T-helper 2 cell treated with Interferon-gamma antibody and Interleukin-4, amounts not matched to agents 5 μg/mL and 100 μg/mL, for 36 hours (primary cell): ENCODE results near the gene MCM7.

Experiments
- DNase-seq: peaks from one replicate; pipeline ENCODE4 v3.0.0; 2021; ENCODE audit warnings: low spot score
- H3K27ac Mint-ChIP-seq: one replicate; pipeline ENCODE4 v1.8.0; 2021; ENCODE audit warnings: mild to moderate bottlenecking, mixed read lengths
- H3K27me3 Mint-ChIP-seq: one replicate; pipeline ENCODE4 v1.8.0; 2021; ENCODE audit warnings: low read depth, mixed read lengths
- H3K36me3 Mint-ChIP-seq: one replicate; pipeline ENCODE4 v1.8.0; 2021; ENCODE audit warnings: low read depth, mixed read lengths
- H3K4me1 Mint-ChIP-seq: one replicate; pipeline ENCODE4 v1.8.0; 2021; ENCODE audit warnings: low read depth, mixed read lengths
- H3K4me3 Mint-ChIP-seq: one replicate; pipeline ENCODE4 v1.8.0; 2022; ENCODE audit warnings: mild to moderate bottlenecking, moderate library complexity, mixed read lengths
- H3K9me3 Mint-ChIP-seq: one replicate; pipeline ENCODE4 v1.8.0; 2021; ENCODE audit warnings: mixed read lengths

MCM7 gene

DNA sequence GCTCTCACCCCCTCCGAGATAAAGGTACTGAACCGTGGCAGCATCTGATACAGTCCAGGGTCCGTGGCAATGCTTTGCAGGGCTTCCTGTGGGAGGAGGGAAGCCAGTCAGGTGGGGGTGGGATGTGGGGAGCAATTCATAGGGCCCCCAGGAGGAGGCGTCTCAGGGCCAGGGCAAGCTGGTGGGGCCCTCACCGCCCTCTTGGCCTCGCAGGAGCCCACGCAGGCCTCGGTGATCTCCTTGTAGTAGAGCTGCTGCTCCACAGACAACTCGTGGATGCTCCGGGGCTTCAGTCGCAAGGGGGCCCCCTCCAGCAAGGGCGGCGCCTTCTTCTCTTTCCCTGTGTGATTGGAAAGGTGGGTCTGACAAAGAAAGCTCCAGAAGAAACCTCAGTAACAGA lies 10.7 kb upstream of the MCM7 start:
- no peak for DNase-seq

GRCh38 chr7:100111156-100111555 lies 10.0 kb upstream of the MCM7 start:
- Mint-ChIP-seq H3K27ac (no peak overlapping the region), H3K9me3 (no peaks in the 10 kb centered on the region), H3K36me3 (peaks cover 43% of the 10 kb centered on the region), H3K4me1 (no peaks in the 10 kb centered on the region), H3K4me3 (no peak overlapping the region), H3K27me3 (no peaks in the 10 kb centered on the region)
- no peak for DNase-seq

More for the DNA sequence above, 10.7 kb upstream of the MCM7 start:
- H3K4me1 Mint-ChIP-seq, result no peaks in the 10 kb centered on the region
- no peak overlapping the region for H3K4me3 Mint-ChIP-seq
- H3K36me3 Mint-ChIP-seq, result peaks cover 43% of the 10 kb centered on the region
- no peaks in the 10 kb centered on the region for H3K9me3 Mint-ChIP-seq
- H3K27me3 Mint-ChIP-seq, result no peaks in the 10 kb centered on the region
- no peak overlapping the region for H3K27ac Mint-ChIP-seq

DNA sequence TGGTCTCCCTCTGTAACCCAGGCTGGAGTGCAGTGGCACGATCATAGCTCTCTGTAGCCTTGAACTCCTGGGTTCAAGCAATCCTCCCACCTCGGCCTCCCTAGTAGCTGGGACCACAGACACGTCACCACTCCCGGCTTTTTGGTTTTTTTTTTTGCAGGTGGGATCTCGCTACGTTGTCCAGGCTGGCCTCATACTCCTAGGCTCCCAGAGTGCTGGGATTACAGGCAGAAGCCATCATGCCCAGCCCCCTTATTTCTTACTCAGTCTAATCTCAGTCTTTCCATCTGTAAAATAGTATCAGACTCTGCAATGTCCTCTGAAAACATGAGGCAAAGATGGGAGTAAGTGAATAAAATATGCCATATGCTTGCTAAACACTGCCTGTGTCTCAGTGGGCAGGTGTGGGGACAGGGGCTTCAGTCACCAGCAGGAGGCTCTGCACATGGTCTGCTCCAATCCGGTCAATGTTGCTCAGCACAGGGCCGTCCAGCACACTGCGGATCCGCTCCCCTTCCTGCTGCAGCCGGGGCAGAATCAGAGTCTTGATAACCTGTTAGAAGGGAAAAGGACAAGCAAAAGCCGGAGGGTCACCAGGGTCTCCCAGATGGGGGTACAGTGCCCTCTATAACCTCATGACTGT lies 8.4 kb upstream of the MCM7 start:
- H3K36me3 Mint-ChIP-seq, result peaks cover 39% of the 10 kb centered on the region
- H3K4me3 Mint-ChIP-seq, result no peak overlapping the region
- H3K4me1 Mint-ChIP-seq, result no peaks in the 10 kb centered on the region
- no peaks in the 10 kb centered on the region for H3K9me3 Mint-ChIP-seq
- DNase-seq, result no peak
- H3K27me3 Mint-ChIP-seq, result no peaks in the 10 kb centered on the region
- no peak overlapping the region for H3K27ac Mint-ChIP-seq

GRCh38 chr7:100107890-100108289 lies 6.7 kb upstream of the MCM7 start:
- Mint-ChIP-seq H3K27ac (no peak overlapping the region), H3K4me1 (peaks cover 3% of the 10 kb centered on the region), H3K27me3 (no peaks in the 10 kb centered on the region), H3K9me3 (no peaks in the 10 kb centered on the region), H3K36me3 (peaks cover 34% of the 10 kb centered on the region), H3K4me3 (no peak overlapping the region)
- DNase-seq, result no peak

DNA sequence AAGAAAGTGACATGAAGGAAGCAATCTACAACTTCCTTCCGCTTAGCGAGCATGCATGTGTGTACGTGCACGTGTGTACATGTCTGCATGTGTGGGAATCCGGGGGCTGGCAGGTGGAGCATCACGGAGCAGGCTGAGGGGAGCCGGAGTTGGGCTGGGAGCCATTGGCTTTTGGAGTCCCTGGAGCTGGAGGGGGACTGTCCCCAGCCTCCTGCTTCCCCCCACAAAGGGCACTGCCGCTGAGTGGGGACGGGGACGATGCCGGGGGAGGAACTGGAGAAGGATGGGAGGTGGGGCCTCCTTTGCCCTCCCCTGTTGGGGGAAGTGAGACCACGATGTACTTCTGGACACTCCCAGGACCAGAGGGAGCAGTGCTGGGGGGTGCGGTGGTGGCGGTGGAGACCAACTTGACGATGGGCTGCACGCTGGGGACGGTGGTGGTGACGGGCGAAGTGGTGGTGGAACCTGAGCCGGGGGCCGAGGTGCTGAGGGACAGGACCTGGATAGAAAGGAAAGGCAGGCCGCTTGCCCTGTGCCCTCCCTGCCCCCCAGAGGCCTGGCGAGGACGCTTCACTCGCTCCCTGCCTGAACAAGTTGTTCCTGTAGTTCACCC lies 6.0 kb upstream of the MCM7 start:
- Mint-ChIP-seq H3K27me3 (no peaks in the 10 kb centered on the region), H3K4me3 (no peak overlapping the region), H3K4me1 (peaks cover 9% of the 10 kb centered on the region), H3K9me3 (no peaks in the 10 kb centered on the region), H3K36me3 (peaks cover 33% of the 10 kb centered on the region), H3K27ac (no peak overlapping the region)
- no peak for DNase-seq

DNA sequence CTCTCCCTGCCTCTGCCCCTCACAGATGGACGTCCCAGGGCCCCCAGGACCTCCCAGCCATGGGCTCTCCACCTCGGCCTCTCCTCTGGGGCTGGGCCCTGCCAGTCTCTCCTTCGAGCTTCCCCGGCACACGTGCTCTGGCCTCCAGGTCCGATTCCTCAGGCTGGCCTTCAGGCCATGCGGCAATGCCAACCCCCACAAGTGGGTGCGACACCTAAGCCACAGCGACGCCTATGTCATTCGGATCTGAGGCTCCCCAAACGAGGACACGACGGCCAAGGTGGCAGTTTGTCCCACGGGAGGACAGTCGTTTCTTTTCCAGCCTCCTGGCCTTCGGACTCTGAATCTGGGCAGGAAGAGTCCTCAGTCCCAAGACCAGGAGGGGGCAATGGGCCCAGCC lies 5.4 kb upstream of the MCM7 start:
- Mint-ChIP-seq H3K36me3 (peaks cover 33% of the 10 kb centered on the region), H3K4me1 (peaks cover 9% of the 10 kb centered on the region), H3K27ac (no peak overlapping the region), H3K27me3 (no peaks in the 10 kb centered on the region), H3K4me3 (no peak overlapping the region), H3K9me3 (no peaks in the 10 kb centered on the region)
- no peak for DNase-seq

- peaks cover 30% of the 10 kb centered on the region for H3K36me3 Mint-ChIP-seq
- no peaks in the 10 kb centered on the region for H3K9me3 Mint-ChIP-seq
- H3K27ac Mint-ChIP-seq, result no peak overlapping the region
- H3K27me3 Mint-ChIP-seq, result no peaks in the 10 kb centered on the region
- H3K4me3 Mint-ChIP-seq, result no peak overlapping the region
- peaks cover 9% of the 10 kb centered on the region for H3K4me1 Mint-ChIP-seq
- DNase-seq, result no peak
These were observed 4.3 kb upstream of the MCM7 start for GRCh38 chr7:100105534-100105933.

DNA sequence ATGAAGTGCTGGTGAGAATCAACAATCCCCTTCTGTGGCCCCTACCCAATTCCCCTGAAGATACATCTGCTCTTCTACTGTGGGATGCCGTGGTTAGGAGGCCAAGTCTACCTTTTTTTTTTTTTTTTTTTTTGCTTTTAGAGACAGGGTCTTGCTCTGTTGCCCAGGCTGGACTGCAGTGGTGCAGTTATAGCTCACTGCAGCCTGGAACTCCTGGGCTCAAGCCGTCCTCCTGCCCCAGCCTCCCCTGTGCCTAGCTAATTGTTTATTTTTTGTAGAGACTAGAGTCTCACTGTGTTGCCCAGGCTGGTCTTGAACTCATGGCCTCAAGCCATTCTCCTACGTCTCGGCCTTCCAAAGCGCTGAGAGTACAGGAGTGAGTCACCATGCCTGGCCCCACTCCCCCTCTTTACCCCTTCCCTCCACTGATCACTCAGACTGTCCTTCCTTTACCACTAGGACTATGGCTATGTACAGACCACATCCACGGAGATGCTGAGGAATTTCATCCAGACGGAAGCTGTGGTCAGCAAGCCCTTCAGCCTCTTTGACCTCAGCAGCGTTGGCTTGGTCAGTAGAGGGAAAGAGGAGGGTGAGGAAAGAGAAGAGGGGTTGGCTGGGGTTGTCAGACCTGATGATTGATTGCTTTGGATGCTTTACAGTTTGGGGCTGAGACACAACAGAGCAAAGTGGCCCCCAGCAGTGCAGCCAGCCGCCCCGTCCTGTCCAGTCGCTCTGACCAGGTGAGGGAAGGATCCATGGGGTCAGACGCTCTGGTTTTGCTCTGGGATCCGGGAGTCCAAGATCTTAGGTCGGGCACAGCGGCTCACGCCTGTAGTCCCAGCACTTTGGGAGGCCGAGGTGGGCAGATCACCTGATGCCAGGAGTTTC lies 2.0 kb upstream of the MCM7 start:
- DNase-seq, result no peak
- peak overlapping the region; percentile 52 for H3K27ac Mint-ChIP-seq
- peaks cover 27% of the 10 kb centered on the region for H3K4me1 Mint-ChIP-seq
- peaks cover 36% of the 10 kb centered on the region for H3K36me3 Mint-ChIP-seq
- peak overlapping the region; percentile 93 for H3K4me3 Mint-ChIP-seq
- H3K9me3 Mint-ChIP-seq, result no peaks in the 10 kb centered on the region
- H3K27me3 Mint-ChIP-seq, result no peaks in the 10 kb centered on the region

DNA sequence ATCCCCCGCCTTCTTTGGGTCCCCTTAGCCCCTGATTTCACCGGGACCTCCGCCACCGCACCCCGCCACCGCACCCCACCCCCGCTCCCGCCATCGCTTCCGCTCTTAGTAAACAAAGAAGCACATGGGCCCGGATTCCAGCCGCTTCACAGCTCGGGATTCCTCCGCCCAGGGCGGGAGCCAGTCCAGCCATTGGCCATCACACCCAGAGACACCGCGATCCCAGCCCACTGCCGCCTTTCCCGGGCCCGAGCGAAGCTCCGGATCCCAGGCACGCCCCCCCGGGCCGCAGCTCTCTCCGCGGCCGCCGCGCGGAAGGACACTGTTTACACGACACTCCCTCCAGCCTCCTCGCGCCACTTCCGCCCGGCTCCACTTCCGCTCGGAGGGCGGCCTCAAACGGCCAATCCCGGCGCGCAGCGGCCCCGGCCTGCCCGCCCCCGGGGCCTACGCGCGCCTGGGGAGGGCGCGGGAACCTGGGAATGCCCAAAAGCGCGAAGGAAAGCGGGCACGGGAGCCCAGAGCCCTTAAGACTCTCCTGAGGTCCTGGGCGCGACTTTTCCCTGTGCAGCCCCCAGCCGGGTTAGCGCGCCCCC lies 679 bp downstream of the MCM7 start:
- Mint-ChIP-seq H3K4me3 (peak overlapping the region; percentile 93), H3K36me3 (peaks cover 49% of the 10 kb centered on the region), H3K27ac (peak overlapping the region; percentile 91), H3K27me3 (no peaks in the 10 kb centered on the region), H3K4me1 (peaks cover 40% of the 10 kb centered on the region), H3K9me3 (no peaks in the 10 kb centered on the region)
- DNase-seq, result peak; percentile 91

GRCh38 chr7:100099452-100099851 lies 1.7 kb downstream of the MCM7 start:
- H3K27ac Mint-ChIP-seq, result peak overlapping the region; percentile 91
- peaks cover 59% of the 10 kb centered on the region for H3K36me3 Mint-ChIP-seq
- H3K9me3 Mint-ChIP-seq, result no peaks in the 10 kb centered on the region
- H3K4me3 Mint-ChIP-seq, result peak overlapping the region; percentile 93
- no peak for DNase-seq
- H3K4me1 Mint-ChIP-seq, result peaks cover 40% of the 10 kb centered on the region
- H3K27me3 Mint-ChIP-seq, result no peaks in the 10 kb centered on the region

- no peak for DNase-seq
- Mint-ChIP-seq H3K4me1 (peaks cover 40% of the 10 kb centered on the region), H3K27me3 (no peaks in the 10 kb centered on the region), H3K4me3 (peak overlapping the region; percentile 93), H3K27ac (peak overlapping the region; percentile 32), H3K36me3 (peaks cover 63% of the 10 kb centered on the region), H3K9me3 (no peaks in the 10 kb centered on the region)
These were observed 2.3 kb downstream of the MCM7 start for GRCh38 chr7:100098913-100099312.

- DNase-seq, result no peak
- Mint-ChIP-seq H3K36me3 (peaks cover 88% of the 10 kb centered on the region), H3K27ac (no peak overlapping the region), H3K4me1 (peaks cover 38% of the 10 kb centered on the region), H3K27me3 (no peaks in the 10 kb centered on the region), H3K4me3 (no peak overlapping the region), H3K9me3 (no peaks in the 10 kb centered on the region)
These were observed 5.5 kb downstream of the MCM7 start for GRCh38 chr7:100095704-100096103.

GRCh38 chr7:100095289-100095688 lies 5.9 kb downstream of the MCM7 start:
- H3K27ac Mint-ChIP-seq, result no peak overlapping the region
- no peaks in the 10 kb centered on the region for H3K27me3 Mint-ChIP-seq
- peaks cover 43% of the 10 kb centered on the region for H3K4me1 Mint-ChIP-seq
- no peak for DNase-seq
- no peaks in the 10 kb centered on the region for H3K9me3 Mint-ChIP-seq
- no peak overlapping the region for H3K4me3 Mint-ChIP-seq
- H3K36me3 Mint-ChIP-seq, result peaks cover 91% of the 10 kb centered on the region
